PC-9 (cell line): ENCODE measurements around the gene CBLB. TPM values are rescaled to one million over a fixed set of nuclear protein-coding genes. Genes with fewer than 3 reads are reported as not detected.

ENCODE experiments used
- BruUV-seq: library from RNA; stranded (reverse); fragments of 400-500 nt; replicated peaks from 2 replicates; lab custom pipeline; 2021; lab: Mats Ljungman, UMichigan
- CTCF ChIA-PET: fragments of 300-600 bp; sonication (Branson Sonifier 250); formaldehyde crosslinking; loops from one replicate; lab custom pipeline; 2022; ENCODE audit warnings: antibody characterized with exemption; lab: Charles Lee
- POLR2A ChIA-PET: fragments of 300-600 bp; sonication (Branson Sonifier 250); formaldehyde crosslinking; loops from one replicate; lab custom pipeline; 2022; ENCODE audit warnings: antibody characterized with exemption; ENCODE audit not compliant: unreplicated experiment; lab: Charles Lee
- DNase-seq, 2 experiments: peaks; one replicate each; pipeline versions ENCODE4 v3.0.0 to v3.0.0-alpha.2; 2015 to 2022; ENCODE audit warnings: mixed read lengths in 1 of 2
- H2AFZ ChIP-seq: fragments of 200-600 bp; sonication (generic); 2 replicates; pipeline ENCODE4 v1.8.1; 2017; ENCODE audit warnings: antibody characterized with exemption
- H3F3A ChIP-seq: fragments of 200-600 bp; sonication (generic); 2 replicates; pipeline ENCODE4 v1.8.1; 2017; ENCODE audit warnings: antibody characterized with exemption, mild to moderate bottlenecking, low read depth; ENCODE audit not compliant: insufficient read depth
- H3K27ac ChIP-seq: fragments of 200-600 bp; sonication (generic); 2 replicates; pipeline ENCODE4 v1.6.1; 2016; ENCODE audit warnings: mixed run types
- H3K27me3 ChIP-seq: fragments of 200-600 bp; sonication (generic); 2 replicates; pipeline ENCODE4 v1.6.1; 2016; ENCODE audit warnings: low read depth, mixed run types; ENCODE audit not compliant: insufficient read depth
- H3K36me3 ChIP-seq: fragments of 200-600 bp; sonication (generic); 2 replicates; pipeline ENCODE4 v1.6.1; 2016; ENCODE audit warnings: low read depth, mixed run types
- H3K4me1 ChIP-seq: fragments of 200-600 bp; sonication (generic); replicated peaks from 2 replicates; pipeline ENCODE4 v1.6.1; 2016; ENCODE audit warnings: mixed run types; ENCODE audit not compliant: insufficient read depth
- H3K4me2 ChIP-seq: fragments of 200-600 bp; sonication (generic); 2 replicates; pipeline ENCODE4 v1.6.1; 2017; ENCODE audit warnings: mixed run types
- H3K4me3 ChIP-seq: fragments of 200-600 bp; sonication (generic); 2 replicates; pipeline ENCODE4 v1.6.1; 2016; ENCODE audit warnings: mixed run types
- H3K79me2 ChIP-seq: fragments of 200-600 bp; sonication (generic); 2 replicates; pipeline ENCODE4 v1.6.1; 2017; ENCODE audit warnings: low read depth, mixed run types
- H3K9me2 ChIP-seq: fragments of 200-600 bp; sonication (generic); 2 replicates; pipeline ENCODE4 v1.8.1; 2017; ENCODE audit warnings: mild to moderate bottlenecking; ENCODE audit not compliant: insufficient read depth
- H3K9me3 ChIP-seq: fragments of 200-600 bp; sonication (generic); 2 replicates; pipeline ENCODE4 v1.8.1; 2016; ENCODE audit warnings: low read depth; ENCODE audit not compliant: insufficient read depth
- H4K20me1 ChIP-seq: fragments of 200-600 bp; sonication (generic); 2 replicates; pipeline ENCODE4 v1.8.1; 2017; ENCODE audit not compliant: insufficient read depth
- EZH2 ChIP-seq: fragments of 200-600 bp; sonication (generic); IDR thresholded peaks from 2 replicates; pipeline ENCODE4 v1.8.0; 2017; ENCODE audit warnings: antibody characterized with exemption, low read depth
- intact Hi-C: fragments of 100-400 bp; cut with micrococcal nuclease; formaldehyde crosslinking; loops from one replicate; pipeline ENCODE4 v1.10.0; 2022; ENCODE audit not compliant: unreplicated experiment
- total RNA-seq: library from RNA; stranded (reverse); gene quantifications from 2 replicates; pipeline ENCODE4 v1.2.3, GENCODE V29; 2021
- TF ChIP-seq, protein P1 (sequence below): fragments of 200-600 bp; sonication (generic); conservative IDR thresholded peaks from 2 replicates; pipeline ENCODE4 v1.6.1; 2017; ENCODE audit warnings: mixed run types, antibody characterized with exemption, mild to moderate bottlenecking, moderate library complexity

Gene CBLB
- total RNA-seq, 1 experiment from 2014 or later = 44.0 TPM

DNA sequence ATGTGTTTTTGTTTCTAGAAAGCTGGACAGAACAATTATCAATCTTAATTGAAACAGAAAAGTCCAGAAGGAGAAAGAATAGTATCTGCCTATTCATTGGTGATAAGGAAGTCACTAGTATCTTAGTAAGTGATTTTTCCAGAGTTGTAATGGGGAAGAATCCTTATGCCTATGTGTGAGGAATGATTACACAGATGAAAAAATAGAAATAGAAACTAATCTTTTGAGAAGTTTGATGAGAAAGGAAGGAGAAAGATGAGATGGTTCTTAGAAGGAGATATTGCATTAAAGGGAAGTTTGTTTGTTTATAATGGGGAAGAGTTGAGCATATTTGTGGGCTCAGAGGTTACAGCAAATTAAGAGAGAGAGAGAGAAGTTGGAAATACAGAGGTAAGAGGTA lies 42.7 kb upstream of the CBLB start:
- Histone ChIP-seq H3K4me2 (no peak overlapping the region), H3K9me2 (no peaks in the 10 kb centered on the region), H3K79me2 (no peaks in the 10 kb centered on the region), H3F3A (no peaks in the 10 kb centered on the region), H3K27me3 (no peaks in the 10 kb centered on the region), H3K36me3 (no peaks in the 10 kb centered on the region), H2AFZ (0 out of 2 replicates have a peak overlapping the region, but pooled peaks have one; percentile 4), H3K4me3 (no peak overlapping the region), H3K27ac (no peak overlapping the region), H3K4me1 (no peaks in the 10 kb centered on the region), H3K9me3 (no peaks in the 10 kb centered on the region), H4K20me1 (no peaks in the 10 kb centered on the region)
- ChIA-PET POLR2A (no interaction called here), CTCF (no interaction called here)
- intact Hi-C loops = no loop called here
- no peak for TF ChIP-seq EZH2
- TF ChIP-seq, protein P1, sequence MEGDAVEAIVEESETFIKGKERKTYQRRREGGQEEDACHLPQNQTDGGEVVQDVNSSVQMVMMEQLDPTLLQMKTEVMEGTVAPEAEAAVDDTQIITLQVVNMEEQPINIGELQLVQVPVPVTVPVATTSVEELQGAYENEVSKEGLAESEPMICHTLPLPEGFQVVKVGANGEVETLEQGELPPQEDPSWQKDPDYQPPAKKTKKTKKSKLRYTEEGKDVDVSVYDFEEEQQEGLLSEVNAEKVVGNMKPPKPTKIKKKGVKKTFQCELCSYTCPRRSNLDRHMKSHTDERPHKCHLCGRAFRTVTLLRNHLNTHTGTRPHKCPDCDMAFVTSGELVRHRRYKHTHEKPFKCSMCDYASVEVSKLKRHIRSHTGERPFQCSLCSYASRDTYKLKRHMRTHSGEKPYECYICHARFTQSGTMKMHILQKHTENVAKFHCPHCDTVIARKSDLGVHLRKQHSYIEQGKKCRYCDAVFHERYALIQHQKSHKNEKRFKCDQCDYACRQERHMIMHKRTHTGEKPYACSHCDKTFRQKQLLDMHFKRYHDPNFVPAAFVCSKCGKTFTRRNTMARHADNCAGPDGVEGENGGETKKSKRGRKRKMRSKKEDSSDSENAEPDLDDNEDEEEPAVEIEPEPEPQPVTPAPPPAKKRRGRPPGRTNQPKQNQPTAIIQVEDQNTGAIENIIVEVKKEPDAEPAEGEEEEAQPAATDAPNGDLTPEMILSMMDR = no peak
- BruUV-seq = no TSS peak
- DNase-seq = no peak

DNA sequence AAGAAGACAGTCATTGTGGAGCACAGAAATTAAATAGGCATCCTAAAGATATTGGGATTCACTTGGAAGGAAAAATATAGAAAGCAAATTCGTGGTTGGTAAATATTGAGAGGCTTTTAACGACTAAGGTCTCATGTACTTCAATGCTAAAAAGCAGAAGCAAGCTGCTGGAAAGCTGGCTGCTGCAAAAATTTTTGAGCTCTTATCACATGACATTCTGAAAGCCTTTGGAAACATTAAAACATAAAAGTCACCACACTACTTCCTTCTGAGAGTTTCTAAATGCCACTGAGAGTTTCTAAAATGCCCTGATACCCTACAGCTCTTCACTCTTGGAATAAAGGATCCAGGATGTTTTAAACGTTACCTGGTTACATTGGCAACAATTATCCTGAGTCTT lies 39.0 kb upstream of the CBLB start:
- H3K9me3 ChIP-seq = no peaks in the 10 kb centered on the region
- H3K36me3 ChIP-seq = no peaks in the 10 kb centered on the region
- H3K4me3 ChIP-seq = no peak overlapping the region
- CTCF ChIA-PET = no interaction called here
- intact Hi-C loops = no loop called here
- no peaks in the 10 kb centered on the region for H3K9me2 ChIP-seq
- no peak overlapping the region for H3K4me2 ChIP-seq
- no peak overlapping the region for H3K27ac ChIP-seq
- H2AFZ ChIP-seq = peak overlapping the region; percentile 14; the same call in 1 of the 2 replicates
- H3K79me2 ChIP-seq = no peaks in the 10 kb centered on the region
- no peaks in the 10 kb centered on the region for H3F3A ChIP-seq
- DNase-seq = no peak
- TF ChIP-seq, protein P1 = no peak
- no peak for TF ChIP-seq EZH2
- no peaks in the 10 kb centered on the region for H4K20me1 ChIP-seq
- POLR2A ChIA-PET = interaction anchor here (0.6 kb wide), 1 partner anchor 371 kb away, joined by 5 read pairs; no protein-coding TSS in a partner anchor
- peaks cover 12% of the 10 kb centered on the region for H3K4me1 ChIP-seq
- BruUV-seq = no TSS peak
- no peaks in the 10 kb centered on the region for H3K27me3 ChIP-seq

GRCh38 chr3:105906836-105907235 lies 38.0 kb upstream of the CBLB start:
- BruUV-seq = no TSS peak
- intact Hi-C loops = no loop called here

More at GRCh38 chr3:105906836-105907235, 38.0 kb upstream of the CBLB start:
- Histone ChIP-seq H3K4me3 (no peak overlapping the region), H3K36me3 (no peaks in the 10 kb centered on the region), H3K79me2 (no peaks in the 10 kb centered on the region), H3K27ac (no peak overlapping the region), H2AFZ (no peak overlapping the region; the same call in 1 of the 2 replicates), H3K27me3 (no peaks in the 10 kb centered on the region), H3K4me2 (no peak overlapping the region), H4K20me1 (no peaks in the 10 kb centered on the region), H3F3A (no peaks in the 10 kb centered on the region), H3K9me2 (no peaks in the 10 kb centered on the region), H3K9me3 (no peaks in the 10 kb centered on the region), H3K4me1 (peaks cover 12% of the 10 kb centered on the region)
- ChIA-PET POLR2A (no interaction called here), CTCF (no interaction called here)
- TF ChIP-seq, protein P1 = no peak
- TF ChIP-seq EZH2 = no peak
- DNase-seq = no peak
